ENCODE results near the gene MC5R.

Gene MC5R

DNA sequence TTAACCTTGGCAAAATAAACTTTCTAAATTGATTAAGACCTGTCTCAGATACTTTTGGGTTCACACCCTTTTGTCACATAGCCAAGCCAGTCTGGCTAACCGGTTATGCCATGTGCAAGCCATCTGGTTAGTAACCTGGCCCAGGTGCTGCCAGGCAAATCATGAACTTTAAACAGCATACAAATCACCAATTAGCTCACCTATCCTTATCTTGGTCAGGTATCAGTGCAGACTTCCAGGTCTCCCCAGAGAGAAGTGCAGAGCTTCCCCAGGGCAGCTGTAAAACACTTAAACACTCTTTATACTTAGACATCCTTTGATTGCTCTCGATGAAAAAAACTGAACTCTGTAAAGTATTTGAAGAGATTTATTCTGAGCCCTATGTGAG is 14.9 kb upstream of the MC5R start:
- H3K4me1 Mint-ChIP-seq, result peaks cover 16% of the 10 kb centered on the region
- no peak overlapping the region for H3K27ac Mint-ChIP-seq
- H3K36me3 Mint-ChIP-seq (ENCODE audit: low read depth), result no peaks in the 10 kb centered on the region
- no peaks in the 10 kb centered on the region for H3K9me3 Mint-ChIP-seq
- TF ChIP-seq CTCF (IDR thresholded peaks at IDR 0.05), result no peak
- no peak overlapping the region for H3K4me3 Mint-ChIP-seq
- peaks cover 5% of the 10 kb centered on the region for H3K27me3 Mint-ChIP-seq (ENCODE audit: low read depth, poor library complexity)
- no peak for DNase-seq

DNA sequence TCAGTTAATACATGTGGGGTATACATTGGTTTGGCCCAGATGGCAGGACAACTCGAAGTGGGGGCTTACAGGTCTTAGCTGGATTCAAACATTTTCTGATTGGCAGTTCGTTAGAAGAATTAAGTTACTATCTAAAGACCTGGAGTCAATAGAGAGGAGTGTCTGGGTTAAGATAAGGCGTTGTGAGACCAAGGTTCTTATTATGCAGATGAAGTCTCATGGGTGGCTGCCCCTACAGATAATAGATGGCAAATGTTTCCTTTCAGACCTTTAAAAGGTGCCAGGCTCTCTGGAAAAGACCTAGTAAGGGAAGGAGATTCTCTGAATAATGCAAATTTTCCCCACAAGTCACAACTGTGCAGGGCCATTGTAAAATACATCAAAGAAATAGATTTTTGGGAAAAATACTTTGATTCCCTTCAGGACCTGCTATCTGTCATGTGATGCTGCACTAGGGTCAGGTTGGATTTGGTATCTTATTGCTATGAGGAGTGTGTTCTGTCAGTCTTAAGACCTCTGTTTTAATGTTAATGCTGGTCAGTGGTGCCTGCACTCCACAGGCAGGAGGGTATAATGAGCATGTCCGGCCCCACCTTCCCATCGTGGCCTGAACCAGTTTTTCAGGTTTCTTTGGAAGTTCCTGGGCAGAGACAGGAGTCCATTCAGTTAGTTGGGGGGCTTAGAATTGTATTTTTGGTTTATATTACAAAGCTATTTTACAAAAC is 14.3 kb upstream of the MC5R start:
- Mint-ChIP-seq H3K27ac (no peak overlapping the region), H3K4me3 (no peak overlapping the region), H3K27me3 (ENCODE audit: low read depth, poor library complexity) (peaks cover 5% of the 10 kb centered on the region), H3K4me1 (peaks cover 16% of the 10 kb centered on the region), H3K36me3 (ENCODE audit: low read depth) (no peaks in the 10 kb centered on the region), H3K9me3 (no peaks in the 10 kb centered on the region)
- no peak for TF ChIP-seq CTCF (IDR thresholded peaks at IDR 0.05)
- DNase-seq, result no peak

DNA sequence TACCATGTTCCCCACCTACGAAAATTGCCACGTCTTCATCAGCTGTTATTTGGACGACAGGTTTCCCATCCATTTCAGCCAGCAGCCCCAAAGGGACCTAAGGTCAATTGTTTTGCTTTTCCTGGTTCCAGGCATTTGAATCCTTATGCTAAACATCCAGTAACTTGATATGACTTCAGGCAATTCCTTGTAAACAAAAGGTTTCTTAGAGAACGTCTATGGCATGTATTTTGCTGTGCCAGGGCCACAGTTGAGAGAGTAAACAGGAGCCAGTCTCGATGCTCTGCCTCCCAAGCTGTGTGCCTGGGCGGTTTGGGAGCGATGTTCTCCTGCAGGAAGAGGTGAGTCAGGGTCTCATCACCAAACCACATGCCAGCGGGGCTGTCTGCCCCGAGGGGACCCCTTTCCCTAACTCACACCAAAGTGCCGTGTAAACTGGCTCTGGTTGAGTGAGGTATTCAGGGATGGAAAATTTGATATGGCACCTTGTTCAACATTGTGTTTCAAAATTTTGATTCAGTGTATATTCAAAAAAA is 12.9 kb upstream of the MC5R start:
- H3K4me3 Mint-ChIP-seq, result no peak overlapping the region
- H3K27me3 Mint-ChIP-seq (ENCODE audit: low read depth, poor library complexity), result peaks cover 5% of the 10 kb centered on the region
- H3K4me1 Mint-ChIP-seq, result peaks cover 9% of the 10 kb centered on the region
- no peak for TF ChIP-seq CTCF (IDR thresholded peaks at IDR 0.05)
- H3K27ac Mint-ChIP-seq, result no peak overlapping the region
- no peak for DNase-seq
- no peaks in the 10 kb centered on the region for H3K36me3 Mint-ChIP-seq (ENCODE audit: low read depth)
- H3K9me3 Mint-ChIP-seq, result no peaks in the 10 kb centered on the region

DNA sequence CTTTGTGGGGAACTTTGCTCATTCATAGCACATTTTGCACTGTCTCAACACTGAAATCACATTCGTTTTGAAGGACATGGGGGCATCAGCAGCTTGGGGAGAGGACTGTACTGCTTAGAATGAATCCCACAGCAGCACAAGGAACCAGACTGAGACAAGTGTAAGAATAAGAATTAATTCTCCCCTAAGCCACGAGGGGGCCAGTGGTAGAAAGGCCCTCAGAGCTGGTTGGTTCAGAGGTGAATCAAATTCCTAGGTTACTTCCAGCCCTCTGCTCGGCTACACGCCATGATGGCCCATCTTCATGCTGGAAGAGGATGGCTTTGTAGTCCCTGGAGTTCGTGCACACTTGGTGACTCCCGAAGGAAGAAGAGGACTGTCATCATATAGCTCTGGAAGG is 12.0 kb upstream of the MC5R start:
- no peak overlapping the region for H3K27ac Mint-ChIP-seq
- peaks cover 5% of the 10 kb centered on the region for H3K27me3 Mint-ChIP-seq (ENCODE audit: low read depth, poor library complexity)
- no peaks in the 10 kb centered on the region for H3K36me3 Mint-ChIP-seq (ENCODE audit: low read depth)
- peaks cover 5% of the 10 kb centered on the region for H3K4me1 Mint-ChIP-seq
- H3K4me3 Mint-ChIP-seq, result no peak overlapping the region
- DNase-seq, result no peak
- H3K9me3 Mint-ChIP-seq, result no peaks in the 10 kb centered on the region
- peak; percentile 27 for TF ChIP-seq CTCF (IDR thresholded peaks at IDR 0.05)

DNA sequence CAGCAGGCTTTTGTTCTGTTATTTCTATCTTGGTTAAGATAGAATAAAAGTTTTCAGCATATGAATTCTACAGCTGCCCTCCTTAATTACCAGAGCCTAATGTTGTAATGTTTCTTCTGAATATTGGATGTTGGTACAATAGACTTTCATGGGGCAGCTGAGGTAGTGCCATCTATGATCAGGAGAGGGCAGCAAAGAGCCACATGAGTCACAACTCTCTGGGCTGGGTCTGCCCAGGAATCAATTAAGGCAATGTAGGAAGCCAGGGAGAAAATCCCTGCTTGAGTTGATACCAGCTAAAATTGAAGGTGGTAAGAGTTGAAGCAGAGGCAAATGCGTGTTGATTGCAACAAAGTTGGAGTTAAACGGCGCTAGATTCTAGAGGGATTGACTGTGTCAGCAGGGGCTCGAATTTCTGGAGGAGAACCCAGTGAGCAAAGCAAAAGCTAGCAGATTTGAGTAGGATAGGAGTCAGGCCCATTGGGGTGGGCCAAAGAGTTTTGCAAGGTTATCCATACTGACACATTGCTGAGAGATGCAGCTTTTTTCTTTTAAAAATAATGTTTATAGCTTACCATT is 10.6 kb upstream of the MC5R start:
- Mint-ChIP-seq H3K36me3 (ENCODE audit: low read depth) (no peaks in the 10 kb centered on the region), H3K27ac (no peak overlapping the region), H3K4me1 (peaks cover 5% of the 10 kb centered on the region), H3K27me3 (ENCODE audit: low read depth, poor library complexity) (peaks cover 5% of the 10 kb centered on the region), H3K9me3 (no peaks in the 10 kb centered on the region), H3K4me3 (no peak overlapping the region)
- peak; percentile 84 for TF ChIP-seq CTCF (IDR thresholded peaks at IDR 0.05)
- DNase-seq, result peak; percentile 75

GRCh38 chr18:13826209-13826608 is 2.3 kb downstream of the MC5R start:
- H3K9me3 Mint-ChIP-seq, result peaks cover 4% of the 10 kb centered on the region
- no peak overlapping the region for H3K27ac Mint-ChIP-seq
- H3K27me3 Mint-ChIP-seq (ENCODE audit: low read depth, poor library complexity), result peaks cover 41% of the 10 kb centered on the region
- no peak overlapping the region for H3K4me3 Mint-ChIP-seq
- no peak for DNase-seq
- H3K36me3 Mint-ChIP-seq (ENCODE audit: low read depth), result no peaks in the 10 kb centered on the region
- TF ChIP-seq CTCF (IDR thresholded peaks at IDR 0.05), result no peak
- no peaks in the 10 kb centered on the region for H3K4me1 Mint-ChIP-seq
